Stimulated activated CD8-positive, alpha-beta memory T cell treated with anti-CD3 and anti-CD28 coated beads, Interleukin-4, amount 100 ng/mL, for 4 hours (primary cell): Measurements from ENCODE around the gene TCEAL6.
"Not testable (repeated sequence)": the region's sequence is repeated elsewhere in the genome, so short reads cannot be mapped to it uniquely, and the experiment has no call there.

Experiments
- DNase-seq, 2 donors: peaks; one replicate each; pipeline ENCODE4 v3.0.0-alpha.2; 2020; ENCODE audit warnings: low read depth in 2 of 2, low spot score in 1 of 2

TCEAL6 gene

DNA sequence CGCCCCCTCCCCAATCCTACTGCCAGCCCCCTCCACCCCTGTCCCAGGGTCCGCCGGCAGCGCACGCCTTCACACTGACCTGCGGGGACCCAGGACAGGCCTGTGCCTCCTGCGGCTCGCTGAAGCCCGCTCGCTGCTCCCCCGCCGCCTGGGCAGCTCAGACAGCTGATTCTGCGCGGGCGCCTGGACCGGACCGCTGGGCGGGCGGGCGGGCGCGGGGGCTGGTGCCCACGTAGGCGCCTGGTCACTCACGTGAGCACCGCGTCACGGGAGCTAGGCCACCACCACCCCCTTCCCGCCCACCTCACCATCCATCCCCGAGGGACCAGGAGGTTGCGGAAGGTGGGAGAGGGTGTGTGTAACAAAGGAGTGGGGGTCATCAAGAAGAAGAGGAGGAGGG lies at the start of gene TCEAL6:
Gene TCEAL6, minus strand, starts transcription at position 208 of the 400 bp plus-strand sequence.
- DNase-seq = not testable (repeated sequence)

DNA sequence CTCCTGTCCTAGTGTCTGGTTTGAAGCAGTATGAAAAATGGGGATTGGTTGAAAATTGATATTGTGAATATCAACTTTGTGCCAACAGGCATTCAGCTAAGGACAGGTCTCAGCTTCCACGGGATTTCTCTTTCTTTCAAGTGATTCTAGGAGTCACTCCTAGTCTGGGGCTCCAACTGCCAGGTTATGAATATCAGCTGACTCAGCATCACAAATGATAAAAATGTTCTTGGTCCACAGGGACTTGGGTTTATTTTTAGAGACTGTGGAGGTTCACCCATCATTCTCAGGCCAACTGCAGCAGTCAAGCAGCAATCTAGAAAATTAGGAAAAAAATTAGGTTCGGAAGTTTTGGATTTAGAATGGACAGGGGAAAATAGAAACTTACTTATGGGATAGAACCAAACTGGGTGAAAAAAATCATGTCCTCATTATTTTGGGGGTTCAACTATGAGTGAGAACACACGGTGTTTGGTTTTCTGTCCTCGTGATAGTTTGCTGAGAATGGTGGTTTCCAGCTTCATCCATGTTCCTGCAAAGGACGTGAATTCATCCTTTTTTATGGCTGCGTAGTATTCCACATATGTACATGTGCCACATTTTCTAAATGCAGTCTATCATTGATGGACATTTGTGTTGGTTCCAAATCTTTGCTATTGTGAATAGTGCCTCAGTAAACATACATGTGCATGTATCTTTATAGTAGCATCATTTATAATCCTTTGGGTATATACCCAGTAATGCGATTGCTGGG lies 43.9 kb upstream of the TCEAL6 start:
- no peak for DNase-seq

DNA sequence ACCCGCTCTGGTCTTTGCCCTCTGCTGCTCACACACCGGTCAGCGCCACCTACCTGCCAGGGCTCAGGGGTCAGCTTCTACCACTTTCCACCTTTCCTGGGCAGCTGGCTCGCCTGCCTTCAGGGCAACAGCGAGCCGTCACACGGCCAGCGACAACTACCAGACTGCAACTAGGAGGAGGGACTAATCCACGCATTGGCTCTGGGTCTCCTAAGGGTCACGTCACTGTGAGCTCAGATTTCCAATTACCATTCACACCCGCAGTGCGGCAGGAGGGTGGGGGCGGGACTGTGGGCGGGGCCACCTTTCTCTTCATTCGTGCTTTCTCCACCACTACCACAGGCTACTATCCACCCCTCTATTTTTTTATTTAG lies 13.5 kb upstream of the TCEAL6 start, which contains the start of gene BEX5:
Gene BEX5, minus strand, starts transcription at position 172 of the 374 bp plus-strand sequence. CDS start 1,712 bp downstream, outside the sequence.
- DNase-seq = peak in 1 of 2 donors; percentile 15

- DNase-seq = no peak
Observed at GRCh38 chrX:102154900-102155805, 12.9 kb upstream of the TCEAL6 start.

GRCh38 chrX:102154218-102154860 lies 12.1 kb upstream of the TCEAL6 start:
- no peak for DNase-seq

GRCh38 chrX:102141631-102142030 lies 650 bp downstream of the TCEAL6 start:
- DNase-seq = not testable (repeated sequence)

- not testable (repeated sequence) for DNase-seq
Observed at GRCh38 chrX:102140876-102141275, 1.4 kb downstream of the TCEAL6 start.

DNA sequence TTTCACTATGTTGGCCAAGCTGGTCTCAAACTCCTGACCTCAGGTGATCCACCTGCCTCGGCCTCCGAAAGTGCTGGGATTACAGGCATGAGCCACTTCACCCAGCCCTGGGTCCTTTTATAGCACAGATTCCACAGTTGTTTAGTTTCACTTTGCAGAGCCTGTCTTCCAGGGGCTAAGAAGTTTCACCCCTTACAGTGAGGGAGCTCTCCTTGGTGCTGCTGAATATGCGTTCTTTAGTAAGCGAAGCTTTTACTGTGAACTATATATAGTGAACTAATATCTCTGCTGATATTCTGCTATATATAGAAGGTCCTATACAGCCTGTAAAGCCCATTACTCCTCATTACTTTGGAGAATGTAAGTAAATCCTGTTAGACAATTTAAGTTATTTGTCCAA lies 4.2 kb downstream of the TCEAL6 start:
- no peak for DNase-seq

DNA sequence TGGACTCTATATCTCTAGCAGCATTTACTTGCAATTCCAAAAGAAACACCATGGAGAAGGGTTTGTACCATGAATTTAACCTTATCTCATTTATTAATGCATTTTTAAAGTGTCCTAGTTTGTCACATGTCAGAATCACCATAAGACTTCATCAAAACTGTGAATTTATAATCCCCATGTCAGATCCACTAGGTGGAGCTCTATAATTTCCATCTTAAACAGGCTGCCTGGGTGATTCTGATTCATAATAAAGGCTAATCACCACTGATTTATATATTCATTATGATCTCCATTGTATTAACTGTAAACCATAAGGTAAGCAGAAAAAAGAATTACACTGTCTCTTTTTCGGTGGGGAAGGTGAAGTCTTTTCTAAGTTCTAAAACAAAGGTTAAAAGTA lies 12.8 kb downstream of the TCEAL6 start:
- no peak for DNase-seq

- no peak for DNase-seq
Observed at GRCh38 chrX:102126863-102127262, 15.4 kb downstream of the TCEAL6 start.

- not testable (repeated sequence) for DNase-seq
Observed at GRCh38 chrX:102126080-102126818, 16.0 kb downstream of the TCEAL6 start.

GRCh38 chrX:102125436-102125835 lies 16.8 kb downstream of the TCEAL6 start, which contains the start of gene TCEAL2:
TSS of gene TCEAL2 (plus strand) at chrX:102125679. CDS start at chrX:102126831, 1,152 bp downstream.
- DNase-seq = not testable (repeated sequence)

GRCh38 chrX:102125014-102125413 lies 17.3 kb downstream of the TCEAL6 start:
- DNase-seq = not testable (repeated sequence)

DNA sequence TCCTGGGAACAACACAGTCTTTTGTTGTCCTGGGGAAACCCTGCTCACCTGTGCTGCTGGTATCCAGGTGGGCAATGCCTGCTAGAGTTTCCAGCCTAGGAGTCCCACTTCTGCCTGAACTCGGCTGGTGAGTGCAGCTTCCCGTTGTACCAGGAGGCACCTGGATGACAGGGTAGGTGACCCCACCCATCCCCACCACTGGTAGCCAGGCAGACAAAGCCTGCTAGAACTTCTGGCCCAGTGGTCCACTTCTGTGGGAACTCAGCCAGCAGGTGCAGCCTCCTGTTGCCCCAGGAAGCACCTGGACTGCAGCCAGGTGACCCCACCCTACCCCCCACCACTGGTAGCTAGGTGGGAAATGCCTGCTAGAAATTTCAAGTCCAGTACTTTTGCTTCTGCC lies 26.5 kb downstream of the TCEAL6 start:
- no peak for DNase-seq

GRCh38 chrX:102113367-102113766 lies 28.9 kb downstream of the TCEAL6 start:
- no peak for DNase-seq
